MM.1S (cell line): Measurements from ENCODE around the gene IL17REL.

Source experiments
- DNase-seq: peaks from one replicate; pipeline ENCODE4 v3.0.0-alpha.2; 2015
- H2AFZ ChIP-seq: fragments of 300-600 bp; sonication (generic); 2 replicates; pipeline ENCODE4 v1.6.0; 2016; ENCODE audit warnings: antibody characterized with exemption, low read length
- H3F3A ChIP-seq: fragments of 300-600 bp; sonication (generic); 2 replicates; pipeline ENCODE4 v1.6.1; 2016; ENCODE audit warnings: mild to moderate bottlenecking, antibody characterized with exemption, low read length, moderate library complexity, mixed read lengths; ENCODE audit not compliant: insufficient read depth
- H3K27ac ChIP-seq: fragments of 300-600 bp; sonication (generic); 2 replicates; pipeline ENCODE4 v1.5.1; 2016; ENCODE audit warnings: mild to moderate bottlenecking, low read length
- H3K27me3 ChIP-seq: fragments of 300-600 bp; sonication (generic); replicated peaks from 2 replicates; pipeline ENCODE4 v1.6.0; 2016; ENCODE audit warnings: low read length; ENCODE audit not compliant: insufficient read depth
- H3K36me3 ChIP-seq: fragments of 300-600 bp; sonication (generic); replicated peaks from 2 replicates; pipeline ENCODE4 v1.6.1; 2016; ENCODE audit warnings: mild to moderate bottlenecking, low read length, mixed read lengths; ENCODE audit not compliant: insufficient read depth
- H3K4me1 ChIP-seq: fragments of 300-600 bp; sonication (generic); 2 replicates; pipeline ENCODE4 v1.6.1; 2016; ENCODE audit warnings: low read length, mixed read lengths
- H3K4me2 ChIP-seq: fragments of 300-600 bp; sonication (generic); 2 replicates; pipeline ENCODE4 v1.6.0; 2016; ENCODE audit warnings: low read depth, low read length
- H3K4me3 ChIP-seq: fragments of 300-600 bp; sonication (generic); 2 replicates; pipeline ENCODE4 v1.5.1; 2016; ENCODE audit warnings: low read length, mixed read lengths
- H3K79me2 ChIP-seq: fragments of 300-600 bp; sonication (generic); 2 replicates; pipeline ENCODE4 v1.6.1; 2016; ENCODE audit warnings: mixed run types, low read length, mixed read lengths
- H3K9ac ChIP-seq: fragments of 300-600 bp; sonication (generic); 2 replicates; pipeline ENCODE4 v1.6.1; 2016; ENCODE audit warnings: low read length, mixed read lengths
- H3K9me2 ChIP-seq: fragments of 300-600 bp; sonication (generic); replicated peaks from 2 replicates; pipeline ENCODE4 v1.6.1; 2016; ENCODE audit warnings: mild to moderate bottlenecking, low read length, mixed read lengths; ENCODE audit not compliant: insufficient read depth
- H3K9me3 ChIP-seq: fragments of 300-600 bp; sonication (generic); replicated peaks from 2 replicates; pipeline ENCODE4 v1.6.1; 2016; ENCODE audit warnings: mild to moderate bottlenecking, low read length, mixed read lengths; ENCODE audit not compliant: insufficient read depth
- H4K20me1 ChIP-seq: fragments of 300-600 bp; sonication (generic); 2 replicates; pipeline ENCODE4 v1.6.1; 2016; ENCODE audit warnings: mild to moderate bottlenecking, low read length, moderate library complexity, mixed read lengths; ENCODE audit not compliant: insufficient read depth
- EZH2 ChIP-seq: fragments of 300-600 bp; sonication (generic); optimal IDR thresholded peaks from 2 replicates; pipeline ENCODE3; 2017; ENCODE audit warnings: low read depth, mild to moderate bottlenecking, antibody characterized with exemption, low read length, mixed read lengths
- EZH2phosphoT487 ChIP-seq: fragments of 300-600 bp; sonication (generic); IDR thresholded peaks from 2 replicates; pipeline ENCODE4 v1.6.1; 2018; ENCODE audit warnings: antibody characterized with exemption, low read length
- TF ChIP-seq, protein P1 (sequence below): fragments of 300-600 bp; sonication (generic); IDR thresholded peaks from 2 replicates; pipeline ENCODE4 v1.5.1; 2016; ENCODE audit warnings: antibody characterized with exemption, low read length, mixed read lengths

Gene IL17REL

DNA sequence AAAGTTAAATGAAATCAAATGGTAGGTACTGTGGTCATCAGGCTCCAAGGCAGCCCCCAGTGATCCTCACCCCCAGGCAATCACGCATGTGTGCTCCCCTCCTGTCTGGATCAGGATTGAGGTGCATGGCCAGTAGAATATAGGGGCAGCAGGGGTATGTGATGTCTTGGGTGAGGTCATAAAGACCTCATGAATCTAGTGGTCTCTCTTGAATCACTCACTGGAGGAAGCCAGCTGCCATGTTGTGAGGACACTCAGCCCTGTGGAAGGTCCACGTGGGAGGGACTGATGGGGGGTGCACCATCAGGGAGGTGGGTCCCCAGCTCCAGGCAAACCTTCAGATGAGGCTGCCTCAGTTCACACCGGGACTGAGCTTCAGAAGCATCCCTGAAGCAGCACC, 6.8 kb upstream of the IL17REL start:
- Histone ChIP-seq H3F3A (no peaks in the 10 kb centered on the region), H3K4me3 (no peak overlapping the region), H3K27ac (no peak overlapping the region), H3K9me3 (no peaks in the 10 kb centered on the region), H2AFZ (no peak overlapping the region), H3K79me2 (no peaks in the 10 kb centered on the region), H3K9ac (no peak overlapping the region), H3K4me2 (no peak overlapping the region), H3K27me3 (peaks cover 69% of the 10 kb centered on the region), H3K9me2 (no peaks in the 10 kb centered on the region), H4K20me1 (no peaks in the 10 kb centered on the region), H3K4me1 (no peaks in the 10 kb centered on the region), H3K36me3 (no peaks in the 10 kb centered on the region)
- TF ChIP-seq EZH2 (no peak), EZH2phosphoT487 (no peak)
- TF ChIP-seq, protein P1, sequence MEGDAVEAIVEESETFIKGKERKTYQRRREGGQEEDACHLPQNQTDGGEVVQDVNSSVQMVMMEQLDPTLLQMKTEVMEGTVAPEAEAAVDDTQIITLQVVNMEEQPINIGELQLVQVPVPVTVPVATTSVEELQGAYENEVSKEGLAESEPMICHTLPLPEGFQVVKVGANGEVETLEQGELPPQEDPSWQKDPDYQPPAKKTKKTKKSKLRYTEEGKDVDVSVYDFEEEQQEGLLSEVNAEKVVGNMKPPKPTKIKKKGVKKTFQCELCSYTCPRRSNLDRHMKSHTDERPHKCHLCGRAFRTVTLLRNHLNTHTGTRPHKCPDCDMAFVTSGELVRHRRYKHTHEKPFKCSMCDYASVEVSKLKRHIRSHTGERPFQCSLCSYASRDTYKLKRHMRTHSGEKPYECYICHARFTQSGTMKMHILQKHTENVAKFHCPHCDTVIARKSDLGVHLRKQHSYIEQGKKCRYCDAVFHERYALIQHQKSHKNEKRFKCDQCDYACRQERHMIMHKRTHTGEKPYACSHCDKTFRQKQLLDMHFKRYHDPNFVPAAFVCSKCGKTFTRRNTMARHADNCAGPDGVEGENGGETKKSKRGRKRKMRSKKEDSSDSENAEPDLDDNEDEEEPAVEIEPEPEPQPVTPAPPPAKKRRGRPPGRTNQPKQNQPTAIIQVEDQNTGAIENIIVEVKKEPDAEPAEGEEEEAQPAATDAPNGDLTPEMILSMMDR, result no peak
- DNase-seq, result no peak

DNA sequence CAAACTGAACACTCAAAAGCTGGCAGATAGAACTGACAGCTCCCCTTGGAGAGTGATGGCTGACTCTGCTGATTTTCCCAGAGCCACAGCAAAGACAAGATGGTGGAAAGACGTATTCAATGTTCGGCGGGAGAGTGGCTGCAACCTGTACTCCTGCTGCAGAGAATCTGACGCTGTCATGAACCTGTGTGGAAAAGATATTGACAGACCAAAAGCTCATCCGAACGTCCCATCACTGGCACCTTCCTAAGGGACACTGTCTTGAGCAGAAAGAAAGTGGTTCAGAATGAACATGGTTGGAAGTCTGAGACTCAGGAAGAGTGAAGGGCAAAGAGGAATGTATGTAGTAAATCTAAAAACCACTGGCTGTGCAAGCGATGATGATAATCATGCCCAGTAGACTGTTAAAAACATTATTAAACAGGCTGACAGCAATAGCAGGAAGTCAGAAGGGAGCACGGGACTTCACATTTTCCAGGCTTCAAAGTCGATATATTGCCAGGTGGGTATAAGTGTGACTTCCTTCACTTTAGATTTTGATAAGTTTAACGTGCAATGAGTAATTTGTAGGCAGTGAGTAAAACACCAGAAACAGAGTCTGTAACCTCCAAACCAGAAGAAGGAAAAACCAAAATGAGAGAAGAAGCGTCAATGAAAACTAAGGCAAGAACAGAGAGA, 6.2 kb upstream of the IL17REL start:
- Histone ChIP-seq H2AFZ (no peak overlapping the region), H3K4me1 (no peaks in the 10 kb centered on the region), H4K20me1 (no peaks in the 10 kb centered on the region), H3K27ac (no peak overlapping the region), H3K9me2 (no peaks in the 10 kb centered on the region), H3F3A (no peaks in the 10 kb centered on the region), H3K27me3 (peaks cover 69% of the 10 kb centered on the region), H3K9ac (no peak overlapping the region), H3K9me3 (no peaks in the 10 kb centered on the region), H3K4me3 (no peak overlapping the region), H3K79me2 (no peaks in the 10 kb centered on the region), H3K4me2 (no peak overlapping the region), H3K36me3 (no peaks in the 10 kb centered on the region)
- no peak for DNase-seq
- TF ChIP-seq, protein P1, result no peak
- TF ChIP-seq EZH2phosphoT487 (no peak), EZH2 (no peak)

DNA sequence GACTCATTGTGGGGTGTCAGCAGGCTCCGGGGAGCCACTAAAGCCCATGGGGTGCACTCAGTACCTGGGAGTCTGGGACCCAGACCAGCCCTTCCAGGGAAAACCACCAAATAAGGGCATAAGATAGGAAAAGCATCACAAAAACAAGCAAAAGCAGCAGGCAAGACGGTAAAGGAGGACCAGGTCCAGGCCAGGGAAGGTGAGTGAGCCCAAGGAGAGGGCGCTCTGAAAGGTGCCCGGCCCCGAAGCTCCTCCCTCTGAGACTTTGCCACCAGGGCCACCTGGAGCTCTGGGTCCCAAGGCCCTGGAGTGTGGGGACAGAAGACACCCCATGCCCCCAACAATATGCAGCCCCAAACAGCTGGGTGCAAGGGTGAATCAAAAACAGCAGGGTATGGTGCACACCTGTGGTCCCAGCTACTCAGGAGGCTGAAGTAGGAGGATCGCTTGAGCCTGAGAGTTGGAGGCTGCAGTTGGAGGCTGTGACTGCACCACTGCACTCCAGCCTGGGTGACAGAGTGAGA, 5.2 kb upstream of the IL17REL start:
- no peak for DNase-seq
- TF ChIP-seq EZH2phosphoT487 (no peak), EZH2 (no peak)
- TF ChIP-seq, protein P1, result no peak
- H3K27me3 ChIP-seq, result peaks cover 75% of the 10 kb centered on the region
- no peaks in the 10 kb centered on the region for H3K4me1 ChIP-seq
- no peak overlapping the region for H2AFZ ChIP-seq
- no peak overlapping the region for H3K27ac ChIP-seq
- no peaks in the 10 kb centered on the region for H3K9me2 ChIP-seq
- H3K9ac ChIP-seq, result no peak overlapping the region
- no peak overlapping the region for H3K4me3 ChIP-seq
- H3K79me2 ChIP-seq, result no peaks in the 10 kb centered on the region
- no peaks in the 10 kb centered on the region for H3K36me3 ChIP-seq
- no peaks in the 10 kb centered on the region for H3K9me3 ChIP-seq
- no peak overlapping the region for H3K4me2 ChIP-seq
- no peaks in the 10 kb centered on the region for H4K20me1 ChIP-seq
- no peaks in the 10 kb centered on the region for H3F3A ChIP-seq
